ENCODE measurements around the gene PEDS1. TPM values are rescaled to one million over a fixed set of nuclear protein-coding genes. Genes with fewer than 3 reads are reported as not detected.

The PEDS1 gene
- total and polyA plus RNA-seq, 4 donors = 21.9 to 43.4 (median 34.4) TPM

- Histone ChIP-seq H3K9ac (ENCODE audit: insufficient read depth in 1 of 2, low read length in 2 of 2) (no peak overlapping the region), H3K27me3 (ENCODE audit: control insufficient read depth in 3 of 3, insufficient read depth in 3 of 3, low read length in 2 of 3) (no peaks in the 10 kb centered on the region), H3K36me3 (ENCODE audit: control insufficient read depth in 4 of 4, insufficient read depth in 4 of 4, low read length in 4 of 4) (peaks cover 0 to 31% (median 13%) of the 10 kb centered on the region in 4 donors), H3K9me3 (ENCODE audit: control insufficient read depth in 4 of 4, insufficient read depth in 3 of 4, low read length in 3 of 4) (no peaks in the 10 kb centered on the region), H3K4me3 (no peak overlapping the region), H3K4me1 (ENCODE audit: control insufficient read depth in 5 of 5, insufficient read depth in 5 of 5, low read length in 5 of 5) (peaks cover 3 to 46% (median 3%) of the 10 kb centered on the region in 5 donors), H3K27ac (ENCODE audit: low read depth in 1 of 2, low read length in 1 of 2) (peak overlapping the region in 1 of 2 donors; percentile 87)
- DNase-seq = peak in 1 of 3 donors; percentile 18
- ATAC-seq (ENCODE audit: insufficient read depth, low FRiP score) = peak; percentile 51
- no peak for TF ChIP-seq CTCF (IDR thresholded peaks at IDR 0.05; ENCODE audit: control extremely low read depth, extremely low read depth)
- WGBS, 2 donors = 31 to 37% methylated on average over 17 of the region's 17 CpGs
These were observed 6.5 kb downstream of the PEDS1 start for GRCh38 chr20:50146732-50147662.

- DNase-seq (no peak), ATAC-seq (ENCODE audit: insufficient read depth, low FRiP score) (no peak)
- Histone ChIP-seq H3K9ac (ENCODE audit: insufficient read depth in 1 of 2, low read length in 2 of 2) (no peak overlapping the region), H3K36me3 (ENCODE audit: control insufficient read depth in 4 of 4, insufficient read depth in 4 of 4, low read length in 4 of 4) (peaks cover 0 to 32% (median 17%) of the 10 kb centered on the region in 4 donors), H3K27me3 (ENCODE audit: control insufficient read depth in 3 of 3, insufficient read depth in 3 of 3, low read length in 2 of 3) (no peaks in the 10 kb centered on the region), H3K4me3 (no peak overlapping the region), H3K9me3 (ENCODE audit: control insufficient read depth in 4 of 4, insufficient read depth in 3 of 4, low read length in 3 of 4) (no peaks in the 10 kb centered on the region), H3K4me1 (ENCODE audit: control insufficient read depth in 5 of 5, insufficient read depth in 5 of 5, low read length in 5 of 5) (peaks cover 0 to 47% (median 0%) of the 10 kb centered on the region in 5 donors), H3K27ac (ENCODE audit: low read depth in 1 of 2, low read length in 1 of 2) (peak overlapping the region in 1 of 2 donors; percentile 87)
- 78 to 81% methylated on average over 6 of the region's 6 CpGs for WGBS, 2 donors
- no peak for TF ChIP-seq CTCF (IDR thresholded peaks at IDR 0.05; ENCODE audit: control extremely low read depth, extremely low read depth)
These were observed 7.3 kb downstream of the PEDS1 start for GRCh38 chr20:50146214-50146613.

GRCh38 chr20:50145566-50145965 is 8.0 kb downstream of the PEDS1 start:
- 91 to 92% methylated on average over 6 of the region's 6 CpGs for WGBS, 2 donors
- DNase-seq = no peak
- H3K9ac ChIP-seq (ENCODE audit: insufficient read depth in 1 of 2, low read length in 2 of 2) = no peak overlapping the region
- TF ChIP-seq CTCF (IDR thresholded peaks at IDR 0.05; ENCODE audit: control extremely low read depth, extremely low read depth) = no peak
- no peak overlapping the region for H3K27ac ChIP-seq (ENCODE audit: low read depth in 1 of 2, low read length in 1 of 2)
- H3K36me3 ChIP-seq (ENCODE audit: control insufficient read depth in 4 of 4, insufficient read depth in 4 of 4, low read length in 4 of 4) = peaks cover 0 to 37% (median 16%) of the 10 kb centered on the region in 4 donors
- ATAC-seq (ENCODE audit: insufficient read depth, low FRiP score) = no peak
- no peaks in the 10 kb centered on the region for H3K9me3 ChIP-seq (ENCODE audit: control insufficient read depth in 4 of 4, insufficient read depth in 3 of 4, low read length in 3 of 4)
- H3K4me3 ChIP-seq = no peak overlapping the region
- peaks cover 0 to 48% (median 0%) of the 10 kb centered on the region in 5 donors for H3K4me1 ChIP-seq (ENCODE audit: control insufficient read depth in 5 of 5, insufficient read depth in 5 of 5, low read length in 5 of 5)
- H3K27me3 ChIP-seq (ENCODE audit: control insufficient read depth in 3 of 3, insufficient read depth in 3 of 3, low read length in 2 of 3) = no peaks in the 10 kb centered on the region

All from lung (tissue), 12 donors.